NCI-H82 treated with DMSO at 0.1 percent for 48 hours (cell line): Measurements from ENCODE around the gene NTHL1.

ENCODE experiments used
- DNase-seq: peaks from one replicate; lab custom pipeline; 2025; ENCODE audit not compliant: unreplicated experiment; lab: John Stamatoyannopoulos, UW

Gene NTHL1

DNA sequence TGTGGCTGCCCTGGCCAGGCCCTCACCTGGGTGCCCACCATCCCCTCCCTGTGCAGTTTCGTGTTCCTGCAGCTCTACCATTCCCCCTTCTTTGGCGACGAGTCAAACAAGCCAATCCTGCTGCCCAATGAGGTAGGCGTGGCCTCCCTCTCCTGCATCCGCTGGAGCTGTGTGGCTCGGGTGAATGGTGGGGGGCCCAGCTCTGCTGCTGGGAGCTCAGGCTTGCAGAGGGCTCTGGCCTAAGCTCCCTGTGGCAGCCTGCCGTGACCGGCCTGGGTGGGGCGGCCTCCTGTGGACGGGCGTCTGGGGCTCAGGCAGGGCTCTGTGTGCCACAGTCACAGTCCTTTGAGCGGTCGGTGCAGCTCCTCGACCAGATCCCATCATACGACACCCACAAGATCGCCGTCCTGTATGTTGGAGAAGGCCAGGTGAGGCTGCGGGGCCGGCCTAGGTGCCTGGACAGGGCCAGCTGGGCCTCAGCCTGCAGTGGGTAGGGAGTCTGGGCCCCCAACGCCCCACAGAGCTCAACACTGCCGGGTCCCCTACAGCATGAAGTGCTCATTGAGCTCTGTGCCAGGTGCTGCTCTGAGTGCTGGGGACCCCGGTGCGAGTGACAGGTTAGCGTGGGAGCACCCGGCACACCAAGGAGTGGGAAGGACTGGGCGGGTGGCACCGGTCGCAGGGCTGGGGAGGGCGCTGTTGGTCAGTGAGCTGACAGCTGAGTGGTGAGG is 37.4 kb upstream of the NTHL1 start:
- no peak for DNase-seq

DNA sequence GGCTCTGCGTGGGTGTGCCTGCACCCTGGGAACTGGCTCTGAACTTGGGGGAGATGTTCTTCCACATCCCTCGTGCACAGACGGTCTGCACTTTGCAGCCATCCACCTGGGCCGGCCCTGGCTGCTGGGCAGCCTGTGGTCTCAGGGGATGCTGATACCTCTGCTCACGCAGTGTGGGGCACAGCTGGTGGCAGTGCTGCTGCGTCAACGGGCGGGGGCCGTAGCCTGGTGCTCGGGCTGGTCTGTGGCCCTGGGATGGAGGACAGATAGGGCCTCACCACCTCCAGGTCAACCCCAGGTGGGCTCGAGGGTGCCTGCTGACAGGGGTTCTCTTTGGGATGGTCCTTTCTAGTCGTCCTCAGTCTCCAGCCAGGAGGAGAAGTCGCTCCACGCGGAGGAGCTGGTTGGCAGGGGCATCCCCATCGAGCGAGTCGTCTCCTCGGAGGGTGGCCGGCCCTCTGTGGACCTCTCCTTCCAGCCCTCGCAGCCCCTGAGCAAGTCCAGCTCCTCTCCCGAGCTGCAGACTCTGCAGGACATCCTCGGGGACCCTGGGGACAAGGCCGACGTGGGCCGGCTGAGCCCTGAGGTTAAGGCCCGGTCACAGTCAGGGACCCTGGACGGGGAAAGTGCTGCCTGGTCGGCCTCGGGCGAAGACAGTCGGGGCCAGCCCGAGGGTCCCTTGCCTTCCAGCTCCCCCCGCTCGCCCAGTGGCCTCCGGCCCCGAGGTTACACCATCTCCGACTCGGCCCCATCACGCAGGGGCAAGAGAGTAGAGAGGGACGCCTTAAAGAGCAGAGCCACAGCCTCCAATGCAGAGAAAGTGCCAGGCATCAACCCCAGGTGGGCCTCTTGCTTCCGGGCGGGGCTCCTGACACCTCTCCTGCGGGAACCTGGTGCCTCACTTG is 36.5 kb upstream of the NTHL1 start:
- no peak for DNase-seq

DNA sequence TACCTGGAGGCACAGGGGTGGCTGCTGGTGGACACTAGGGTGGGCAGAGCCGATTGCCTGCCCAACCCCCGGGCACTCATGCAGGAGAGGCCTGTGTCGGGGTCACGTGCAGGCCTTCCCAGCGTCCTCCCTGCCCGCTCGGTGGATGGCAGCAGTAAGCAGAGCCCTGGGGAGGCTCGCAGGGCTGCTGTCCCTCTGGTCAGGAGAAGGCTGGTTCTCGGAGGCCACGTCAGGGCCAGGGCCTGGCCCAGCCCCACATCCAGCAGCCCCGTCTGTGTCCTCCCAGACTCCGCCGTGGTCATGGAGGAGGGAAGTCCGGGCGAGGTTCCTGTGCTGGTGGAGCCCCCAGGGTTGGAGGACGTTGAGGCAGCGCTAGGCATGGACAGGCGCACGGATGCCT is 35.8 kb upstream of the NTHL1 start:
- DNase-seq, result no peak

- no peak for DNase-seq
Measured at GRCh38 chr16:2082983-2083364, 35.3 kb upstream of the NTHL1 start.

- DNase-seq, result no peak
Measured at GRCh38 chr16:2082171-2082982, 34.7 kb upstream of the NTHL1 start.

- no peak for DNase-seq
Measured at GRCh38 chr16:2081201-2082084, 33.8 kb upstream of the NTHL1 start.

DNA sequence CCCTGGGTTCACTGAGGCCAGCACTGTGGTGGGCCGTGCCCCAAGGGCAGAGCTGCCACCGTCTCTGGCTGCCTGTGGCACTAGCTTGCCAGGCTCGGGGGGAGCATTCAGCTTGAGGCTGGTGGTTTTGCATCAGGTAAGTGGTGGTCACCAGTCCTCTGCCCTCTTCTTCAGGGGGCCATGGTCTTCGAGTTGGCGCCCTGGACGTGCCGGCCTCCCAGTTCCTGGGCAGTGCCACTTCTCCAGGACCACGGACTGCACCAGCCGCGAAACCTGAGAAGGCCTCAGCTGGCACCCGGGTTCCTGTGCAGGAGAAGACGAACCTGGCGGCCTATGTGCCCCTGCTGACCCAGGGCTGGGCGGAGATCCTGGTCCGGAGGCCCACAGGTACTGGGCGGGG is 32.4 kb upstream of the NTHL1 start:
- no peak for DNase-seq

DNA sequence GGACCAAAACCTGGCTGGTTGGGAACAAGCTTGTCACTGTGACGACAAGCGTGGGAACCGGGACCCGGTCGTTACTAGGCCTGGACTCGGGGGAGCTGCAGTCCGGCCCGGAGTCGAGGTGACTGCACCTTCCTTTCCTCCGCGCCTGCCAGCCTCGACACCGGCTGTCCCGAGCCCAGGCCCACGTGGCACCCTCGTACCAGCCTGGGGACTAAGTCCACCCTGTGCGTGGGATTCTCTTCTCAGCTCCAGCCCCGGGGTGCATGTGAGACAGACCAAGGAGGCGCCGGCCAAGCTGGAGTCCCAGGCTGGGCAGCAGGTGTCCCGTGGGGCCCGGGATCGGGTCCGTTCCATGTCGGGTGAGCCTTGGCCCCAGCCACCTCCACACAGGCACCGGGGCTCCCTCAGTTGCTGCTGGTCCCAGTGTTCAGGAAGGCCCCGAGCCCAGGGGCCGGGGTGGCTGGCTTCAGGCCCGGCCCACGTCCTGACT is 31.7 kb upstream of the NTHL1 start:
- DNase-seq, result no peak

- no peak for DNase-seq
Measured at GRCh38 chr16:2078691-2079090, 31.1 kb upstream of the NTHL1 start.

GRCh38 chr16:2078096-2078495 is 30.5 kb upstream of the NTHL1 start:
- DNase-seq, result no peak

GRCh38 chr16:2077696-2078095 is 30.1 kb upstream of the NTHL1 start:
- DNase-seq, result no peak

DNA sequence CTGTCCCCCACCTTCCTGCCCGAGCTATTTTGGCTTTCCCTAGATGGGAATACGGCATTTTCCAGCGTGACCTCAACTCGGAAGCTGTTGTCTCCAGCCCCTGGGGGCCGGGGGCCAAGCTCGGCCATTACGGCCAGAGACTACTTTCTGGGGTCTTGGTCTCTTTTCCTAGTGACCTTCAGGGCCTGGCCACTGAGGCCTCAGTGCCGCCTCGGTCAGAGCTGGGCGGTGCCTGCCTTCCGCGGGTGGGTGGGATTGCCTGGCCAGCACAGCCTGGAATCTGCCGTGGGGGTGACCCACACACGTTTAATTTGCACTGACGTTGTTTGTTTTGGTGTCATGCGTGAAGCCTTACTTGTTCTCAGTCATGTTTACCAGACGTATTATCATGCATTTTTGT is 29.4 kb upstream of the NTHL1 start:
- DNase-seq, result no peak

- DNase-seq, result no peak
Measured at GRCh38 chr16:2076072-2076865, 28.6 kb upstream of the NTHL1 start.

- DNase-seq, result no peak
Measured at GRCh38 chr16:2075631-2076030, 28.0 kb upstream of the NTHL1 start.

DNA sequence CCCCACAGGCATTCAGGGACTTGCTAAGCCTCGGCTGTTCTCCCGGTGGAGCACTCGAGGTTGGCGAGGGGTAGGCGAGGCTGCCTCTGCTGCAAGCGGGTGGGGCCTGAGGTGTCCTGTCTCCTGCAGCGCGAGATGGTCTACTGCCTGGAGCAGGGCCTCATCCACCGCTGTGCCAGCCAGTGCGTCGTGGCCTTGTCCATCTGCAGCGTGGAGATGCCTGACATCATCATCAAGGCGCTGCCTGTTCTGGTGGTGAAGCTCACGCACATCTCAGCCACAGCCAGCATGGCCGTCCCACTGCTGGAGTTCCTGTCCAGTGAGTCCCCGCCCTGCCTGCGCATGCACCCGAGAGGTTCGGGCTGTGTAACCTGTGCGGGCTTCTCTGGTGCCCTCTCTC is 26.4 kb upstream of the NTHL1 start:
- no peak for DNase-seq

- no peak for DNase-seq
Measured at GRCh38 chr16:2072926-2073325, 25.3 kb upstream of the NTHL1 start.

DNA sequence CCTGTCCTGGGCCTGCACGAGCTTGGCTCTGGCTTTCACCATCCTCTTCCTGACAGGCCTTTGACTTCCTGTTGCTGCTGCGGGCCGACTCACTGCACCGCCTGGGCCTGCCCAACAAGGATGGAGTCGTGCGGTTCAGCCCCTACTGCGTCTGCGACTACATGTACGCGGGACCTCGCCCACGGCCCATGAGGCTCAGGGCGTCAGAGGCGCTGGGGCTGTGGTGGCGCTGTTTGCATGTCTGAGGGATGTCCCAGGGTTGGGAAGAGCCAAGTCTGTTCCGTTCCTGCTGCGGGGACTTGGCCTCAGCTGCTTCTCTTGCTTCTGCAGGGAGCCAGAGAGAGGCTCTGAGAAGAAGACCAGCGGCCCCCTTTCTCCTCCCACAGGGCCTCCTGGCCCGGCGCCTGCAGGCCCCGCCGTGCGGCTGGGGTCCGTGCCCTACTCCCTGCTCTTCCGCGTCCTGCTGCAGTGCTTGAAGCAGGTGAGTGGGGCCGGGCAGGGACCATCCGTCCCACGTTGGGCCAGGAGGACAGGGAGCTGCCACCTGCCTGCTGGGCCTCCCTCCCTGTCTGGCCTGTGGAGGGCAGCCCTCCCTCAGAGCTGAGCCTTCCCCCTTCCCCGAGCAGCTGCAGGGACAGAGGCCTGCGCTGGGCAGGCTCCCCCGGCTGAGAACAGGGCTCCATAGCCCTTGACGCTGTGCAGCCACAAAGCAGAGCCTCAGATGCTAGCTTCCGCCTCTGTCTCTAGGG is 24.0 kb upstream of the NTHL1 start:
- no peak for DNase-seq

DNA sequence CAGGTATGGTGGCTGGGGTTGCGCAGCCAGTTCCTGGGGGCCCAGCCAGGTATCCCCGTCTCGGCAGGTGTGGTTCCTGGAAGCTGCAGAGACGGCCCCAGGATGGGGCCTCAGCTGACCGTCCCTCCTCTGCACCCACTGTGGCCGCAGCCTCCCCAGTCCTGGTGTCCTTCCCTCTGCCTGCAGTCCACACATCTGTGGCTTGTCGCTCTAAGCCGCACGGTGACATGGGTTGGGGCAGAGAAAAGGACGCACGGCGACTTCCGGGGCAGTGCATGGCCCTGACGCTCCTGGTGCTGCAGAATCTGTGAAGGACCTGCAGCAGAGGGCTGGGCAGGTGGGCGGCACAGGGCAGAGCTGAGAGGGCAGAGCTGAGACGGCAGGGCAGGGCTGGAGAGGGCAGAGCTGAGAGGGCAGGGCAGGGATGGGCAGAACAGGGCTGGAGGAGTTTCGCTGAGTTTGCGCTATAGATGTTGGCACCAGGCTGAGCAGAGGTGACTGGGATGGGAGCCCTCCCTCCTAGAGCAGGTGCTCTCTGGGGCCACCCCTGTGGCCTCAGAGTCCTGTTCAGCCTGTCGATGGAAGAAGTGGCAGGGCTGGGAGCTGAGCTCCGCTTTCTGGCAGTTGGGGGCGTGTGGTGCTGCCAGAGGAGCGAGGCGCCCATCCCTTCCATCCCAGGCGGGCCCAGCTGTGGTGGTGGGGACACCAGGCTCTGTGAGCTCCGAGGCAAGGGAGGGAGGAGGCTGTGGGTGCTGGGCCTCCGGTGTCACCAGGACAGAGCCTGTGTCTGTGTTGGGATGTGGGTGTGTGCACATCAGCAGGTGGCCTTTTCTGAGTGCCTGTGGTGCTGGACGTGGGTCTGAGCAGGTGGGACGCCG is 23.2 kb upstream of the NTHL1 start:
- no peak for DNase-seq
